ENCODE measurements around the gene CACNA2D4. TPM values are rescaled to one million over a fixed set of nuclear protein-coding genes. Genes with fewer than 3 reads are reported as not detected.

The CACNA2D4 gene
- total RNA-seq, 1 donor from 2014 or later = 0.58 TPM

DNA sequence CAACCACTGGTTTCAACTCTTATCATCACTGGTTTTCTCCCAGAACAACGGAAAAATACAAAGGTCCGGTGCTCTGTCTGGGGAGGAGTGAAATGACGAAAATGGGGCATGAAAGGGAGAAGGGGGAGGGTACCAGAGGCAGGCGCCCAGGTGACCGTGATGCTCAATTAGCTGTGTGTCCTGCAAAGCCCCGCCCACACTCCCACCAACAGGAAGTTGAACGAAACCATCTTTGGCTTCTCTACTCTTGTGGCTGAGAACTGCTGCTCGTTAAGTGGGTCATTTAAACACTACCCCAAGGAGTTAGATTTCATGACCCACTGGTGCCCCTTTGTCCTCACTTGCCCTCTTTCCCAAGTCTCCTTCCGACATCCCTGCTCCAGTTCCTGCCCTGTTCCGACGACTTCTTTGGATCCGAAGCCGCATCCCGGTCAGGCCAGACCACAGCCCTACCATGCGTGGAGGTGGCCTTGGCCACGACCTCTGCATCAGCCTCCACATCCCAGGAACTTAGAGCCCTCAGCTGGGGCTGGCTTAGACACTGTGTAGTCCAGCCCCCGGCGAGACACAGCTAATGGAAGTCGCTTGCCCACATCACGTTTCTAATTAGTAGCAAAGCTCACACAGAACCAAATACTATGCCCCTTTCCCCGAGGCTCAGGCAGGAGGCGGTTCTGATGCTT lies 109.5 kb downstream of the CACNA2D4 start:
- TF ChIP-seq CTCF (IDR thresholded peaks at IDR 0.05; ENCODE audit: insufficient read depth, low read length, poor library complexity, severe bottlenecking) = no peak
- Histone ChIP-seq H3K4me3 (ENCODE audit: low read depth, low read length) (no peak overlapping the region), H3K27me3 (ENCODE audit: control insufficient read depth, insufficient read depth, low read length) (peaks cover 7% of the 10 kb centered on the region), H3K36me3 (ENCODE audit: control insufficient read depth, insufficient read depth, low read length) (no peaks in the 10 kb centered on the region)
- no peak for DNase-seq (ENCODE audit: low read depth)

- Histone ChIP-seq H3K36me3 (ENCODE audit: control insufficient read depth, insufficient read depth, low read length) (no peaks in the 10 kb centered on the region), H3K4me3 (ENCODE audit: low read depth, low read length) (no peak overlapping the region), H3K27me3 (ENCODE audit: control insufficient read depth, insufficient read depth, low read length) (peaks cover 3% of the 10 kb centered on the region)
- DNase-seq (ENCODE audit: low read depth) = no peak
- no peak for TF ChIP-seq CTCF (IDR thresholded peaks at IDR 0.05; ENCODE audit: insufficient read depth, low read length, poor library complexity, severe bottlenecking)
These were observed 110.2 kb downstream of the CACNA2D4 start for GRCh38 chr12:1808036-1808797.

- Histone ChIP-seq H3K36me3 (ENCODE audit: control insufficient read depth, insufficient read depth, low read length) (no peaks in the 10 kb centered on the region), H3K27me3 (ENCODE audit: control insufficient read depth, insufficient read depth, low read length) (peaks cover 3% of the 10 kb centered on the region), H3K4me3 (ENCODE audit: low read depth, low read length) (no peak overlapping the region)
- no peak for TF ChIP-seq CTCF (IDR thresholded peaks at IDR 0.05; ENCODE audit: insufficient read depth, low read length, poor library complexity, severe bottlenecking)
- no peak for DNase-seq (ENCODE audit: low read depth)
These were observed 111.2 kb downstream of the CACNA2D4 start for GRCh38 chr12:1807087-1807860.

GRCh38 chr12:1806301-1807086 lies 112.0 kb downstream of the CACNA2D4 start:
- no peak for TF ChIP-seq CTCF (IDR thresholded peaks at IDR 0.05; ENCODE audit: insufficient read depth, low read length, poor library complexity, severe bottlenecking)

DNA sequence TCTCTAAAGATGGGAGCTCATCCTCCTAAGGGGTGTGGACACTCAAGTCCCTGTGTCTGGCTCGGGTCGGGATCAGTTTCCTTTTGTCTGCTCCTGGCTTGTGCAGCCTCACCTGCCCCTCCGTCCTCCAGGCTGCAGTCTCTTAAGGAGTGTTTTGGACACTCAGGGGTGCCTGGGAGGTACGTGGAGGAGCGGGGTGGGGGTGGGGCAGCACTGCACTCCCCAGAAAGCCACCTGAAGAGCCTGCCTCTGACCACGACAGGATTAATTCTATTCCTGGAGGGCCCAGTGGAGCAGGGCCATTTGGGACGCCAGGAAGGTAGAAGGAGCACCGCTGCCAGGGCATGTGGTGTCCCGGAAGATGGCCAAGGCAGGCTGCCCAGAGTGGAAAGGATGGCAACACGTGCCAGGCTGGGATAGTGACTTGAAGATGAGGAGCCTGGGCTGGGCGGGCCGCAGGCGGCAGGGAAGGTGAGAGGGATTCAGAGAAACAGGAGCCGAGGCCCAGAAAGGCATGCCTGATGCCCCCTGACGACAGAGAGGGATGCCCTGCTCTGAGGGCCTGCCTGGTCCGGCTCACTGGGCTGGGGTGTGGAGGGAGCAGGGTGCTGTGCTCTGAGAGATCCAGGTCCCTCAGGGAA lies 112.9 kb downstream of the CACNA2D4 start:
- Histone ChIP-seq H3K27me3 (ENCODE audit: control insufficient read depth, insufficient read depth, low read length) (no peaks in the 10 kb centered on the region), H3K4me3 (ENCODE audit: low read depth, low read length) (no peak overlapping the region), H3K36me3 (ENCODE audit: control insufficient read depth, insufficient read depth, low read length) (no peaks in the 10 kb centered on the region)
- no peak for DNase-seq (ENCODE audit: low read depth)
- no peak for TF ChIP-seq CTCF (IDR thresholded peaks at IDR 0.05; ENCODE audit: insufficient read depth, low read length, poor library complexity, severe bottlenecking)

More at GRCh38 chr12:1806301-1807086, 112.0 kb downstream of the CACNA2D4 start:
- no peak overlapping the region for H3K4me3 ChIP-seq (ENCODE audit: low read depth, low read length)
- H3K36me3 ChIP-seq (ENCODE audit: control insufficient read depth, insufficient read depth, low read length) = no peaks in the 10 kb centered on the region
- no peak for DNase-seq (ENCODE audit: low read depth)
- H3K27me3 ChIP-seq (ENCODE audit: control insufficient read depth, insufficient read depth, low read length) = peaks cover 3% of the 10 kb centered on the region
